Breast epithelium (tissue), 3 donors: ENCODE results near the gene PPP1R1B.

Experiments used
- POLR2A ChIP-seq: fragments of 450-650 bp; IDR thresholded peaks from one replicate; pipeline ENCODE4 v1.6.1; 2016; ENCODE audit warnings: antibody characterized with exemption, mild to moderate bottlenecking, moderate library complexity
- POLR2AphosphoS5 ChIP-seq, 3 donors: sonication (generic); formaldehyde crosslinking; IDR thresholded peaks; one replicate each; pipeline ENCODE4 v1.6.1; 2017; ENCODE audit warnings: antibody characterized with exemption in 3 of 3
- TF ChIP-seq, protein P1 (sequence below), 3 donors: fragments of 450-650 bp; IDR thresholded peaks; one replicate each; pipeline ENCODE4 v1.5.1; 2016 to 2017; ENCODE audit warnings: antibody characterized with exemption in 3 of 3, mild to moderate bottlenecking in 3 of 3, moderate library complexity in 3 of 3

DNA sequence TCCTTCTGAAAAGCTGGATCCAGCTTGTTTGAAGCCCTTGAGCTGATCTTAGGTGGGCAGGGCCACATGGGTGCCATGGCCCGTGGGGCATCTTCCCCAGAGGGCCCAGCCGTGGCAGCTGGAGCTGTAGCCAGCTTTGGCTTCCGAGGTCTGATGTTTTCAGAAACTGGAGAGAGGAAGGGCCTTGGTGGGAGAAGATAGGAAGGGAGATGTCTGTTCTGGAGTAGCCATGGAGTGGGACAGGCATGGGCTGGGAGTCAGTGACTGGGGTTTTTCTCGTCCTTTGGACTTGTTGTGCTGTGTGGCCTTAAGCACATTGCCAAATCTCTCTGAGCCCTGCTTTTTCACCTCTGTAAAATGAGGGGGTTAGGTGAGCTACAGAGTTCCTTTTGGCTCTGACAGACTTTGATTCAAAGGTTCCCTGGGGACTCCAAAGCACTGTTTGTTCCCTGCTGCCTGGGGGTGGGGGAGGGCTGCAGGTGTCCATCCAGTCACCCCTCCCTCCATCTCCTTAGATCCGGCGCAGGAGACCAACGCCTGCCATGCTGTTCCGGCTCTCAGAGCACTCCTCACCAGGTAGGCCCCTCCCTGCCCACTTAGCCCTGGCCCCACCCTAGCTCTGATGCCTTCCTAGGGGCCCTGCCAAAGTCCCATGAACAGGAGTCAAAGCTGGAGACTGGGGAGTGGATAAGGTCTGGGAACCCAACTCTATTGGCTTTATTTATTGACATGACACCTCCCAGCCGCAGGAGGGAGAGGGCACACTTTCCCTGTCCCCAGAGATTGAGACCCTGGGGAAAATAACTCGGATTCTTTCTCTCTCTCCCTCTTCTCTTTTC is 2.1 kb downstream of the PPP1R1B start:
- TF ChIP-seq, protein P1, sequence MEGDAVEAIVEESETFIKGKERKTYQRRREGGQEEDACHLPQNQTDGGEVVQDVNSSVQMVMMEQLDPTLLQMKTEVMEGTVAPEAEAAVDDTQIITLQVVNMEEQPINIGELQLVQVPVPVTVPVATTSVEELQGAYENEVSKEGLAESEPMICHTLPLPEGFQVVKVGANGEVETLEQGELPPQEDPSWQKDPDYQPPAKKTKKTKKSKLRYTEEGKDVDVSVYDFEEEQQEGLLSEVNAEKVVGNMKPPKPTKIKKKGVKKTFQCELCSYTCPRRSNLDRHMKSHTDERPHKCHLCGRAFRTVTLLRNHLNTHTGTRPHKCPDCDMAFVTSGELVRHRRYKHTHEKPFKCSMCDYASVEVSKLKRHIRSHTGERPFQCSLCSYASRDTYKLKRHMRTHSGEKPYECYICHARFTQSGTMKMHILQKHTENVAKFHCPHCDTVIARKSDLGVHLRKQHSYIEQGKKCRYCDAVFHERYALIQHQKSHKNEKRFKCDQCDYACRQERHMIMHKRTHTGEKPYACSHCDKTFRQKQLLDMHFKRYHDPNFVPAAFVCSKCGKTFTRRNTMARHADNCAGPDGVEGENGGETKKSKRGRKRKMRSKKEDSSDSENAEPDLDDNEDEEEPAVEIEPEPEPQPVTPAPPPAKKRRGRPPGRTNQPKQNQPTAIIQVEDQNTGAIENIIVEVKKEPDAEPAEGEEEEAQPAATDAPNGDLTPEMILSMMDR (IDR thresholded peaks at IDR 0.05), result no peak
- TF ChIP-seq POLR2AphosphoS5 (IDR thresholded peaks at IDR 0.05), result no peak
- TF ChIP-seq POLR2A, result no peak
